Body of pancreas (tissue), 4 donors: ENCODE data around the gene TIA1.
"Not testable (repeated sequence)": the region's sequence is repeated elsewhere in the genome, so short reads cannot be mapped to it uniquely, and the experiment has no call there.

Experiments used
- POLR2A ChIP-seq, 3 donors: fragments of 450-650 bp; IDR thresholded peaks; one replicate each; pipeline ENCODE4 v1.6.1; 2016; ENCODE audit warnings: antibody characterized with exemption in 3 of 3, mild to moderate bottlenecking in 2 of 3
- TF ChIP-seq, protein P1 (sequence below), 7 experiments: fragments of 450-650 bp in 4 of 7; fragments of 200-600 bp in 3 of 7; sonication (generic) in 3 of 7; IDR thresholded peaks; one replicate each; pipeline ENCODE4 v1.5.1; 2016 to 2019; ENCODE audit warnings: antibody characterized with exemption in 7 of 7

DNA sequence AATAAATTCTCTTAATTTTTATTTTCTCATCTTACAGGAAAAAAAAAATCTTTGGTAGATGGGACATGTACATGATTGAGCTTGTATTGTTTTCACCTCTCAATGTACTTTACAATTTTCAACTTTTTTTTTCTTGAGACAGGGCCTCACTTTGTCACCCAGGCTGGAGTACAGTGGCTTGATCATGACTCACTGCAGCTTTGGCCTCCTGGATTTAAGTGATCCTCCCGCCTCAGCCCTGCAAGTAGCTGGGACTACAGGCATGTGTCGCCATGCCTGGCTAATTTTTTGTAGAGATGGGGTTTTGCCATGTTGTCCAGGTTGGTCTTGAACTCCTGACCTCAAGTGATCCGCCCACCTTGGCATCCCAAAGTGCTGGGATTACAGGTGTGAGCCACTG, 25.1 kb downstream of the TIA1 start:
- TF ChIP-seq, protein P1, sequence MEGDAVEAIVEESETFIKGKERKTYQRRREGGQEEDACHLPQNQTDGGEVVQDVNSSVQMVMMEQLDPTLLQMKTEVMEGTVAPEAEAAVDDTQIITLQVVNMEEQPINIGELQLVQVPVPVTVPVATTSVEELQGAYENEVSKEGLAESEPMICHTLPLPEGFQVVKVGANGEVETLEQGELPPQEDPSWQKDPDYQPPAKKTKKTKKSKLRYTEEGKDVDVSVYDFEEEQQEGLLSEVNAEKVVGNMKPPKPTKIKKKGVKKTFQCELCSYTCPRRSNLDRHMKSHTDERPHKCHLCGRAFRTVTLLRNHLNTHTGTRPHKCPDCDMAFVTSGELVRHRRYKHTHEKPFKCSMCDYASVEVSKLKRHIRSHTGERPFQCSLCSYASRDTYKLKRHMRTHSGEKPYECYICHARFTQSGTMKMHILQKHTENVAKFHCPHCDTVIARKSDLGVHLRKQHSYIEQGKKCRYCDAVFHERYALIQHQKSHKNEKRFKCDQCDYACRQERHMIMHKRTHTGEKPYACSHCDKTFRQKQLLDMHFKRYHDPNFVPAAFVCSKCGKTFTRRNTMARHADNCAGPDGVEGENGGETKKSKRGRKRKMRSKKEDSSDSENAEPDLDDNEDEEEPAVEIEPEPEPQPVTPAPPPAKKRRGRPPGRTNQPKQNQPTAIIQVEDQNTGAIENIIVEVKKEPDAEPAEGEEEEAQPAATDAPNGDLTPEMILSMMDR (IDR thresholded peaks at IDR 0.05) = not testable (repeated sequence)
- TF ChIP-seq POLR2A (IDR thresholded peaks at IDR 0.05) = not testable (repeated sequence)
